Measurements from ENCODE around the gene RIPK1. TPM values are rescaled to one million over a fixed set of nuclear protein-coding genes. Genes with fewer than 3 reads are reported as not detected.

RIPK1 gene
- total and polyA plus RNA-seq, 9 of the 15 experiments (the other 6 are each of a cell fraction or from before 2014, with no cell fraction given): 3.8 to 24.9 (median 17.7) TPM

Small RNA genes lying within 50 kb of the gene (small RNA-seq; reads per million reads assigned to genes)
- gene AL133351.4 (not detected), gene RNA5SP201 (not detected)

Other genes with a start within 250 kb of the RIPK1 start
Only the 7 nearest of the 8 such genes appear.
- 18.8 and 18.9 TPM in 2 replicates for gene SERPINB9, start 165.2 kb upstream of the RIPK1 start, total RNA-seq (2014; rRNA removed)
- 30.7 and 37.5 TPM in 2 replicates for gene SERPINB9, start 165.2 kb upstream of the RIPK1 start, total RNA-seq (2014; rRNA removed; fragmentation: Illumina TruSeq; extraction: Trizol)
- gene SERPINB9, start 165.2 kb upstream of the RIPK1 start, total RNA-seq (2015; rRNA removed; fragmentation: Illumina TruSeq; extraction: Trizol): 18.4 and 21.5 TPM in 2 replicates
- 31.7 and 37.0 TPM in 2 replicates for gene SERPINB9, start 165.2 kb upstream of the RIPK1 start, total RNA-seq (2021)
- 72.3 and 136 TPM in 2 replicates for gene SERPINB9, start 165.2 kb upstream of the RIPK1 start, polyA plus RNA-seq (2011; rRNA removed)
- 34.6 and 40.3 TPM in 2 replicates for gene SERPINB9, start 165.2 kb upstream of the RIPK1 start, polyA plus RNA-seq (2014; fragmentation: Illumina TruSeq; extraction: Trizol)
- gene SERPINB9, start 165.2 kb upstream of the RIPK1 start, polyA plus RNA-seq (2014; fragmentation: Nextera tagmentation; extraction: Ambion mirVana): 10 to 100 TPM; 12.1 to 20.0 TPM
- 26.6 and 32.2 TPM in 2 replicates for gene SERPINB9, start 165.2 kb upstream of the RIPK1 start, polyA plus RNA-seq (2014; rRNA removed)
- gene SERPINB6, start 96.9 kb upstream of the RIPK1 start, total RNA-seq (2014; rRNA removed): 86.6 and 92.4 TPM in 2 replicates
- gene SERPINB6, start 96.9 kb upstream of the RIPK1 start, total RNA-seq (2014; rRNA removed; fragmentation: Illumina TruSeq; extraction: Trizol): 111 and 114 TPM in 2 replicates
- gene SERPINB6, start 96.9 kb upstream of the RIPK1 start, total RNA-seq (2015; rRNA removed; fragmentation: Illumina TruSeq; extraction: Trizol): 100 and 113 TPM in 2 replicates
- gene SERPINB6, start 96.9 kb upstream of the RIPK1 start, total RNA-seq (2021): 124 and 126 TPM in 2 replicates
- 151 and 210 TPM in 2 replicates for gene SERPINB6, start 96.9 kb upstream of the RIPK1 start, polyA plus RNA-seq (2011; rRNA removed)
- 162 and 176 TPM in 2 replicates for gene SERPINB6, start 96.9 kb upstream of the RIPK1 start, polyA plus RNA-seq (2014; fragmentation: Illumina TruSeq; extraction: Trizol)
- 100 to 1,000 TPM; 143 to 211 TPM for gene SERPINB6, start 96.9 kb upstream of the RIPK1 start, polyA plus RNA-seq (2014; fragmentation: Nextera tagmentation; extraction: Ambion mirVana)
- gene SERPINB6, start 96.9 kb upstream of the RIPK1 start, polyA plus RNA-seq (2014; rRNA removed): 145 and 159 TPM in 2 replicates
- 101 and 110 TPM in 2 replicates for gene NQO2, start 68.6 kb upstream of the RIPK1 start, total RNA-seq (2014; rRNA removed)
- gene NQO2, start 68.6 kb upstream of the RIPK1 start, total RNA-seq (2014; rRNA removed; fragmentation: Illumina TruSeq; extraction: Trizol): 106 and 108 TPM in 2 replicates
- 116 TPM in 2 replicates for gene NQO2, start 68.6 kb upstream of the RIPK1 start, total RNA-seq (2015; rRNA removed; fragmentation: Illumina TruSeq; extraction: Trizol)
- 136 and 139 TPM in 2 replicates for gene NQO2, start 68.6 kb upstream of the RIPK1 start, total RNA-seq (2021)
- gene NQO2, start 68.6 kb upstream of the RIPK1 start, polyA plus RNA-seq (2011; rRNA removed): 187 and 214 TPM in 2 replicates
- gene NQO2, start 68.6 kb upstream of the RIPK1 start, polyA plus RNA-seq (2014; fragmentation: Illumina TruSeq; extraction: Trizol): 113 and 118 TPM in 2 replicates
- gene NQO2, start 68.6 kb upstream of the RIPK1 start, polyA plus RNA-seq (2014; fragmentation: Nextera tagmentation; extraction: Ambion mirVana): 10 to 100 TPM; 54.6 to 70.1 TPM
- gene NQO2, start 68.6 kb upstream of the RIPK1 start, polyA plus RNA-seq (2014; rRNA removed): 145 and 149 TPM in 2 replicates
- gene BPHL, start 50.2 kb downstream of the RIPK1 start, total RNA-seq (2014; rRNA removed): 4.1 and 6.3 TPM in 2 replicates
- 8.5 and 9.8 TPM in 2 replicates for gene BPHL, start 50.2 kb downstream of the RIPK1 start, total RNA-seq (2014; rRNA removed; fragmentation: Illumina TruSeq; extraction: Trizol)
- gene BPHL, start 50.2 kb downstream of the RIPK1 start, total RNA-seq (2015; rRNA removed; fragmentation: Illumina TruSeq; extraction: Trizol): 7.1 and 8.2 TPM in 2 replicates
- gene BPHL, start 50.2 kb downstream of the RIPK1 start, total RNA-seq (2021): 10.3 and 10.4 TPM in 2 replicates
- 14.0 and 17.4 TPM in 2 replicates for gene BPHL, start 50.2 kb downstream of the RIPK1 start, polyA plus RNA-seq (2011; rRNA removed)
- 6.6 and 8.2 TPM in 2 replicates for gene BPHL, start 50.2 kb downstream of the RIPK1 start, polyA plus RNA-seq (2014; fragmentation: Illumina TruSeq; extraction: Trizol)
- 1 to 10 TPM; 3.5 to 9.3 TPM for gene BPHL, start 50.2 kb downstream of the RIPK1 start, polyA plus RNA-seq (2014; fragmentation: Nextera tagmentation; extraction: Ambion mirVana)
- gene BPHL, start 50.2 kb downstream of the RIPK1 start, polyA plus RNA-seq (2014; rRNA removed): 6.3 and 8.1 TPM in 2 replicates
- 92.1 and 101 TPM in 2 replicates for gene TUBB2A, start 89.0 kb downstream of the RIPK1 start, total RNA-seq (2014; rRNA removed)
- gene TUBB2A, start 89.0 kb downstream of the RIPK1 start, total RNA-seq (2014; rRNA removed; fragmentation: Illumina TruSeq; extraction: Trizol): 18.1 and 23.5 TPM in 2 replicates
- 43.2 and 44.9 TPM in 2 replicates for gene TUBB2A, start 89.0 kb downstream of the RIPK1 start, total RNA-seq (2015; rRNA removed; fragmentation: Illumina TruSeq; extraction: Trizol)
- 81.8 and 82.4 TPM in 2 replicates for gene TUBB2A, start 89.0 kb downstream of the RIPK1 start, total RNA-seq (2021)
- 45.6 and 52.0 TPM in 2 replicates for gene TUBB2A, start 89.0 kb downstream of the RIPK1 start, polyA plus RNA-seq (2011; rRNA removed)
- gene TUBB2A, start 89.0 kb downstream of the RIPK1 start, polyA plus RNA-seq (2014; fragmentation: Illumina TruSeq; extraction: Trizol): 50.1 and 68.1 TPM in 2 replicates
- gene TUBB2A, start 89.0 kb downstream of the RIPK1 start, polyA plus RNA-seq (2014; fragmentation: Nextera tagmentation; extraction: Ambion mirVana): 1 to 10 TPM; 3.6 to 6.3 TPM
- 73.1 and 73.4 TPM in 2 replicates for gene TUBB2A, start 89.0 kb downstream of the RIPK1 start, polyA plus RNA-seq (2014; rRNA removed)
- 6.4 and 7.3 TPM in 2 replicates for gene TUBB2B, start 159.2 kb downstream of the RIPK1 start, total RNA-seq (2014; rRNA removed)
- gene TUBB2B, start 159.2 kb downstream of the RIPK1 start, total RNA-seq (2014; rRNA removed; fragmentation: Illumina TruSeq; extraction: Trizol): 1.6 and 2.3 TPM in 2 replicates
- 3.3 and 3.8 TPM in 2 replicates for gene TUBB2B, start 159.2 kb downstream of the RIPK1 start, total RNA-seq (2015; rRNA removed; fragmentation: Illumina TruSeq; extraction: Trizol)
- 5.1 and 5.8 TPM in 2 replicates for gene TUBB2B, start 159.2 kb downstream of the RIPK1 start, total RNA-seq (2021)
- gene TUBB2B, start 159.2 kb downstream of the RIPK1 start, polyA plus RNA-seq (2011; rRNA removed): 9.7 and 14.5 TPM in 2 replicates
- gene TUBB2B, start 159.2 kb downstream of the RIPK1 start, polyA plus RNA-seq (2014; fragmentation: Illumina TruSeq; extraction: Trizol): 4.6 and 9.1 TPM in 2 replicates
- gene TUBB2B, start 159.2 kb downstream of the RIPK1 start, polyA plus RNA-seq (2014; fragmentation: Nextera tagmentation; extraction: Ambion mirVana): under 1 TPM; 0.11 to 0.18 TPM
- gene TUBB2B, start 159.2 kb downstream of the RIPK1 start, polyA plus RNA-seq (2014; rRNA removed): 6.1 and 7.0 TPM in 2 replicates
- 123 and 126 TPM in 2 replicates for gene PSMG4, start 190.5 kb downstream of the RIPK1 start, total RNA-seq (2014; rRNA removed)
- gene PSMG4, start 190.5 kb downstream of the RIPK1 start, total RNA-seq (2014; rRNA removed; fragmentation: Illumina TruSeq; extraction: Trizol): 41.4 and 42.7 TPM in 2 replicates
- 52.0 and 56.4 TPM in 2 replicates for gene PSMG4, start 190.5 kb downstream of the RIPK1 start, total RNA-seq (2015; rRNA removed; fragmentation: Illumina TruSeq; extraction: Trizol)
- gene PSMG4, start 190.5 kb downstream of the RIPK1 start, total RNA-seq (2021): 74.4 and 81.6 TPM in 2 replicates
- 62.2 and 64.5 TPM in 2 replicates for gene PSMG4, start 190.5 kb downstream of the RIPK1 start, polyA plus RNA-seq (2011; rRNA removed)
- 29.0 and 49.1 TPM in 2 replicates for gene PSMG4, start 190.5 kb downstream of the RIPK1 start, polyA plus RNA-seq (2014; fragmentation: Illumina TruSeq; extraction: Trizol)
- 10 to 100 TPM; 12.9 to 19.4 TPM for gene PSMG4, start 190.5 kb downstream of the RIPK1 start, polyA plus RNA-seq (2014; fragmentation: Nextera tagmentation; extraction: Ambion mirVana)
- gene PSMG4, start 190.5 kb downstream of the RIPK1 start, polyA plus RNA-seq (2014; rRNA removed): 165 and 185 TPM in 2 replicates